ENCODE measurements around the gene APOBEC3B. TPM values are rescaled to one million over a fixed set of nuclear protein-coding genes. Genes with fewer than 3 reads are reported as not detected.

The APOBEC3B gene
- total and polyA plus RNA-seq, 2 experiments from 2014 or later = 2.2 to 11.0 TPM

DNA sequence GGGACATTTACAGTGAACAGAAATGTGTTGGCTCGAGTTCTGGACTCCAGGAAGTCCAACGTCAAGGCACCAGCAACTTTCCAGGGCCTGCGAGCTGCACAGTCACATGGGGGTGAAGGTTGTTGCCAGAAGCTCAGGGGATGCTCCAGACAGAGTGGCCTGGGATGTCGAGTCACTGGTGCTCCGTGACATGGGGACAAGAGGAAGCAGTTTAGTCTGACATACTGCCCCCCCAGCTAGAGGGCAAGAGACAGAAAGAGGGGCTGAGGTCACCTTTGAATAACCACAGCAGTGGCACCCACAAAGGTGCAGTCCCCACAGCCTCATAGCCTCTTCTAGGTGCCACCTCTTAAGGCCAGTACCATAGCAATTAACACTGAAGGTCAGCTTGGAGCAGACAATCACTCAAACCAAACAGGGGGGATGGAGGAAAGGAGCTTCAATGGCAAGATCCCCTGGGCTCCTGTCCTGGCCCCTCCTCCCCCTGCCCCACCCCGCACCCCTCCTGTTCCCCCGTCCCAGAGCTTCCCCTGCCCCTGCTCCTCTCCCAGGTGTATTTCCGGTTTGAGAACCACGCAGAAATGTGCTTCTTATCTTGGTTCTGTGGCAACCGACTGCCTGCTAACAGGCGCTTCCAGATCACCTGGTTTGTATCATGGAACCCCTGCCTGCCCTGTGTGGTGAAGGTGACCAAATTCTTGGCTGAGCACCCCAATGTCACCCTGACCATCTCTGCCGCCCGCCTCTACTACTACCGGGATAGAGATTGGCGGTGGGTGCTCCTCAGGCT is 42.6 kb downstream of the APOBEC3B start:
- H3K27ac ChIP-seq = no peak overlapping the region
- WGBS (ENCODE audit: low lambda C conversion rate, missing lambda C conversion rate) = 84% methylated on average over 15 of the region's 15 CpGs
- H2AFZ ChIP-seq = no peak overlapping the region
- H3K4me2 ChIP-seq = no peak overlapping the region
- peaks cover 7% of the 10 kb centered on the region for H3K4me1 ChIP-seq (ENCODE audit: insufficient read depth)
- H3K9me2 ChIP-seq (replicated peaks; ENCODE audit: insufficient read depth) = no peaks in the 10 kb centered on the region
- no peaks in the 10 kb centered on the region for H3K9me3 ChIP-seq (ENCODE audit: low read depth)
- no peaks in the 10 kb centered on the region for H4K20me1 ChIP-seq (ENCODE audit: insufficient read depth, poor library complexity, severe bottlenecking)
- H3K36me3 ChIP-seq (replicated peaks; ENCODE audit: insufficient read depth, low read depth) = no peaks in the 10 kb centered on the region
- no peaks in the 10 kb centered on the region for H3K79me2 ChIP-seq
- no peak for DNase-seq (ENCODE audit: low spot score)
- no peak overlapping the region for H3K4me3 ChIP-seq
- TF ChIP-seq EZH2phosphoT487 (IDR thresholded peaks at IDR 0.05; ENCODE audit: low read depth, severe bottlenecking, unreplicated experiment) (no peak), EZH2 (IDR thresholded peaks at IDR 0.05; ENCODE audit: borderline replicate concordance) (no peak)
- TF ChIP-seq, protein P1, sequence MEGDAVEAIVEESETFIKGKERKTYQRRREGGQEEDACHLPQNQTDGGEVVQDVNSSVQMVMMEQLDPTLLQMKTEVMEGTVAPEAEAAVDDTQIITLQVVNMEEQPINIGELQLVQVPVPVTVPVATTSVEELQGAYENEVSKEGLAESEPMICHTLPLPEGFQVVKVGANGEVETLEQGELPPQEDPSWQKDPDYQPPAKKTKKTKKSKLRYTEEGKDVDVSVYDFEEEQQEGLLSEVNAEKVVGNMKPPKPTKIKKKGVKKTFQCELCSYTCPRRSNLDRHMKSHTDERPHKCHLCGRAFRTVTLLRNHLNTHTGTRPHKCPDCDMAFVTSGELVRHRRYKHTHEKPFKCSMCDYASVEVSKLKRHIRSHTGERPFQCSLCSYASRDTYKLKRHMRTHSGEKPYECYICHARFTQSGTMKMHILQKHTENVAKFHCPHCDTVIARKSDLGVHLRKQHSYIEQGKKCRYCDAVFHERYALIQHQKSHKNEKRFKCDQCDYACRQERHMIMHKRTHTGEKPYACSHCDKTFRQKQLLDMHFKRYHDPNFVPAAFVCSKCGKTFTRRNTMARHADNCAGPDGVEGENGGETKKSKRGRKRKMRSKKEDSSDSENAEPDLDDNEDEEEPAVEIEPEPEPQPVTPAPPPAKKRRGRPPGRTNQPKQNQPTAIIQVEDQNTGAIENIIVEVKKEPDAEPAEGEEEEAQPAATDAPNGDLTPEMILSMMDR (IDR thresholded peaks at IDR 0.05; ENCODE audit: poor library complexity) = no peak
- H3K27me3 ChIP-seq = no peaks in the 10 kb centered on the region

DNA sequence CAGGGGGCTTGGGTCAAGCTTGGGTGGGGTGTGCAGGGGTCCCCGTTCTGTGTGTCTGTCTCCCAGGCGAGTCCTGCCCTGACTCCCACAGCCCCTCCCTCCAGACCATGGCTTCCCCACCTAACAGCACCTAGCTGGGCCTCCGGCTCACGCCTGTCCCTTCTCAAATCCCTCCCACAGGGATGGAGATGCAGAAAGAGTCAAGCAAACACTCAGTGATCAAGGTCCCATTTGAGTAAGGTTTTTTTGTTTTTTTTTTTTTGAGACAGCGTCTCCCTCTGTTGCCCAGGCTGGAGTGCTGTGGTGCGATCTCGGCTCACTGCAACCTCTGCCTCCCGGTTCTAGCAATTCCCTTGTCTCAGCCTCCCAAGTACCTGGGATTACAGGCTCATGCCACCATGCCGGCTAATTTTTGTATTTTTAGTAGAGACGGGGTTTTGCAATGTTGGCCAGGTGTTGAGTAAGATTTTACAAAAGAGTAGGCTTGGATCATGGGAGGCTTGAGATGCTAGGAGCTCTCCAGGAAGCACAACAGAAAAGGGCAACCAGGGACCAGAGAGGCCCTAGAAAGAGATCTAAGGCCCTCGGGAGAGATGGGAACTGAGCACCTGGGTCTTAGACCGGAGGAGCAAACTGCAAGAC is 44.5 kb downstream of the APOBEC3B start:
- no peak overlapping the region for H3K4me3 ChIP-seq
- no peaks in the 10 kb centered on the region for H3K27me3 ChIP-seq

DNA sequence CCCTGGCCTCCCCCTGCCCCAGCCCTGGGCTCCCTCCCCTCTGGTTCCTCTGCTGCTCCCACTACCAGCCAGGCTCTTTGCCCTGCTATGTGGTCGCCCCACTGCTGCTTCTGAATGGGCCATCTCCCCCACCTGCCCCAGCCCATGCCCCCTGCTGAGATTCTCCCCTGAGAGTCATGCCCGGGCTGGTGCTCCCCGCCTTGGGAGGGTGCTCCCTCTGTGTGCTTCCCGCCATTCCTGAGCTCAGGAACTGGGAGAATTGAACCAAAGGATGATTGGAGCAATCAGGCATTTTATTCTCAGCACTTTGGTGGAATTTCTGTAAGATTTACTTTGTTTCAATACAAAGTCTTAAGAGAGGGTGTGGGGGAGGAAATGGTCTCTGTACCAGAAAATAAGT is 45.6 kb downstream of the APOBEC3B start:
- no peak overlapping the region for H3K27ac ChIP-seq
- no peak overlapping the region for H2AFZ ChIP-seq
- H3K36me3 ChIP-seq (replicated peaks; ENCODE audit: insufficient read depth, low read depth) = no peaks in the 10 kb centered on the region
- H3K79me2 ChIP-seq = no peaks in the 10 kb centered on the region
- H3K4me3 ChIP-seq = no peak overlapping the region
- no peaks in the 10 kb centered on the region for H3K4me1 ChIP-seq (ENCODE audit: insufficient read depth)
- H3K9me3 ChIP-seq (ENCODE audit: low read depth) = no peaks in the 10 kb centered on the region
- no peaks in the 10 kb centered on the region for H3K9me2 ChIP-seq (replicated peaks; ENCODE audit: insufficient read depth)
- DNase-seq (ENCODE audit: low spot score) = no peak
- 94% methylated on average over 3 of the region's 4 CpGs for WGBS (ENCODE audit: low lambda C conversion rate, missing lambda C conversion rate)
- no peaks in the 10 kb centered on the region for H4K20me1 ChIP-seq (ENCODE audit: insufficient read depth, poor library complexity, severe bottlenecking)
- no peak overlapping the region for H3K4me2 ChIP-seq
- no peaks in the 10 kb centered on the region for H3K27me3 ChIP-seq
- TF ChIP-seq EZH2phosphoT487 (IDR thresholded peaks at IDR 0.05; ENCODE audit: low read depth, severe bottlenecking, unreplicated experiment) = no peak
- TF ChIP-seq EZH2 (IDR thresholded peaks at IDR 0.05; ENCODE audit: borderline replicate concordance) = no peak
- TF ChIP-seq, protein P1 (IDR thresholded peaks at IDR 0.05; ENCODE audit: poor library complexity) = no peak

More for the DNA sequence above, 44.5 kb downstream of the APOBEC3B start:
- DNase-seq (ENCODE audit: low spot score) = no peak
- H2AFZ ChIP-seq = no peak overlapping the region
- no peaks in the 10 kb centered on the region for H3K36me3 ChIP-seq (replicated peaks; ENCODE audit: insufficient read depth, low read depth)
- no peak overlapping the region for H3K27ac ChIP-seq
- peaks cover under 1% of the 10 kb centered on the region for H3K4me1 ChIP-seq (ENCODE audit: insufficient read depth)
- H4K20me1 ChIP-seq (ENCODE audit: insufficient read depth, poor library complexity, severe bottlenecking) = no peaks in the 10 kb centered on the region
- 83% methylated on average over 12 of the region's 12 CpGs for WGBS (ENCODE audit: low lambda C conversion rate, missing lambda C conversion rate)
- H3K4me2 ChIP-seq = no peak overlapping the region
- TF ChIP-seq, protein P1 (IDR thresholded peaks at IDR 0.05; ENCODE audit: poor library complexity) = no peak
- TF ChIP-seq EZH2 (IDR thresholded peaks at IDR 0.05; ENCODE audit: borderline replicate concordance) = no peak
- TF ChIP-seq EZH2phosphoT487 (IDR thresholded peaks at IDR 0.05; ENCODE audit: low read depth, severe bottlenecking, unreplicated experiment) = no peak
- no peaks in the 10 kb centered on the region for H3K9me3 ChIP-seq (ENCODE audit: low read depth)
- no peaks in the 10 kb centered on the region for H3K79me2 ChIP-seq
- no peaks in the 10 kb centered on the region for H3K9me2 ChIP-seq (replicated peaks; ENCODE audit: insufficient read depth)
